RWPE2 (cell line): ENCODE results near the gene GNAO1.

Experiments used
- ATAC-seq: fragments of 200-7000 bp; cut with Tn5 transposase; 3 replicates; pipeline ENCODE4 v1.9.1; 2021; ENCODE audit warnings: low read depth
- DNase-seq: peaks from one replicate; pipeline ENCODE4 v3.0.0-alpha.2; 2020; ENCODE audit warnings: low spot score
- H3K27ac ChIP-seq: fragments of 450-650 bp; 2 replicates; pipeline ENCODE4 v1.5.1; 2017; ENCODE audit warnings: mild to moderate bottlenecking; ENCODE audit not compliant: poor library complexity, severe bottlenecking
- H3K27me3 ChIP-seq: fragments of 250-450 bp; sonication (Bioruptor Pico); 2 replicates; pipeline ENCODE4 v1.5.1; 2021; ENCODE audit warnings: mild to moderate bottlenecking, moderate library complexity; ENCODE audit not compliant: insufficient read depth, poor library complexity, severe bottlenecking
- H3K36me3 ChIP-seq: fragments of 250-450 bp; sonication (Bioruptor Pico); 2 replicates; pipeline ENCODE4 v1.5.1; 2020; ENCODE audit warnings: low read depth, mild to moderate bottlenecking, moderate library complexity
- H3K4me1 ChIP-seq: fragments of 250-450 bp; sonication (Bioruptor Pico); 2 replicates; pipeline ENCODE4 v1.5.1; 2021; ENCODE audit warnings: mild to moderate bottlenecking, moderate library complexity; ENCODE audit not compliant: insufficient read depth, poor library complexity, severe bottlenecking
- H3K4me3 ChIP-seq: fragments of 250-450 bp; sonication (Bioruptor Pico); 2 replicates; pipeline ENCODE4 v1.5.1; 2021; ENCODE audit warnings: mild to moderate bottlenecking, moderate library complexity; ENCODE audit not compliant: severe bottlenecking
- H3K9me3 ChIP-seq: fragments of 250-450 bp; sonication (Bioruptor Pico); 2 replicates; pipeline ENCODE4 v1.5.1; 2021; ENCODE audit warnings: mild to moderate bottlenecking, moderate library complexity; ENCODE audit not compliant: severe bottlenecking
- CTCF ChIP-seq: fragments of 450-650 bp; IDR thresholded peaks from one replicate; pipeline ENCODE4 v1.5.1; 2017; ENCODE audit warnings: mild to moderate bottlenecking, moderate library complexity; ENCODE audit not compliant: poor library complexity, severe bottlenecking

GNAO1 gene

GRCh38 chr16:56332464-56333079 lies 141.3 kb downstream of the GNAO1 start:
- no peak overlapping the region for H3K27ac ChIP-seq
- no peaks in the 10 kb centered on the region for H3K27me3 ChIP-seq
- H3K9me3 ChIP-seq, result no peaks in the 10 kb centered on the region
- peaks cover 20% of the 10 kb centered on the region for H3K4me1 ChIP-seq
- no peaks in the 10 kb centered on the region for H3K36me3 ChIP-seq
- no peak for DNase-seq
- no peak overlapping the region for H3K4me3 ChIP-seq
- ATAC-seq, result peak; percentile 69
- peak; percentile 51 for TF ChIP-seq CTCF

GRCh38 chr16:56334761-56335160 lies 143.5 kb downstream of the GNAO1 start:
- TF ChIP-seq CTCF, result no peak
- H3K4me1 ChIP-seq, result peaks cover 20% of the 10 kb centered on the region
- no peak overlapping the region for H3K4me3 ChIP-seq
- H3K9me3 ChIP-seq, result no peaks in the 10 kb centered on the region
- H3K27me3 ChIP-seq, result no peaks in the 10 kb centered on the region
- DNase-seq (no peak), ATAC-seq (peak; percentile 53)
- no peak overlapping the region for H3K27ac ChIP-seq
- no peaks in the 10 kb centered on the region for H3K36me3 ChIP-seq

- no peaks in the 10 kb centered on the region for H3K36me3 ChIP-seq
- no peak for DNase-seq
- H3K9me3 ChIP-seq, result no peaks in the 10 kb centered on the region
Measured at GRCh38 chr16:56336071-56336688, 144.9 kb downstream of the GNAO1 start.

GRCh38 chr16:56336711-56337110 lies 145.4 kb downstream of the GNAO1 start:
- H3K4me3 ChIP-seq, result no peak overlapping the region
- H3K4me1 ChIP-seq, result peaks cover 12% of the 10 kb centered on the region
- H3K27ac ChIP-seq, result no peak overlapping the region
- ATAC-seq (no peak), DNase-seq (no peak)
- H3K36me3 ChIP-seq, result no peaks in the 10 kb centered on the region
- no peaks in the 10 kb centered on the region for H3K9me3 ChIP-seq
- H3K27me3 ChIP-seq, result no peaks in the 10 kb centered on the region
- TF ChIP-seq CTCF, result no peak

More at GRCh38 chr16:56336071-56336688, 144.9 kb downstream of the GNAO1 start:
- Histone ChIP-seq H3K4me3 (no peak overlapping the region), H3K27me3 (no peaks in the 10 kb centered on the region), H3K27ac (no peak overlapping the region), H3K4me1 (peaks cover 12% of the 10 kb centered on the region)
- peak; percentile 19; the same call in 1 of the 3 replicates for ATAC-seq
- no peak for TF ChIP-seq CTCF
